Measurements from ENCODE around the gene WDPCP.
A peak's percentile ranks its signal among the peaks of the same experiment; 100 is the strongest.
"Not testable (repeated sequence)": the region's sequence is repeated elsewhere in the genome, so short reads cannot be mapped to it uniquely, and the experiment has no call there.

WDPCP gene

GRCh38 chr2:63438181-63438580, 150.1 kb downstream of the WDPCP start:
- DNase-seq, result no peak

GRCh38 chr2:63436488-63436887, 151.8 kb downstream of the WDPCP start:
- no peak for DNase-seq

- DNase-seq, result no peak
Observed at GRCh38 chr2:63435070-63435469, 153.2 kb downstream of the WDPCP start.

- no peak for DNase-seq
Observed at GRCh38 chr2:63434024-63435001, 154.0 kb downstream of the WDPCP start.

GRCh38 chr2:63432373-63432772, 155.9 kb downstream of the WDPCP start:
- no peak for DNase-seq

DNA sequence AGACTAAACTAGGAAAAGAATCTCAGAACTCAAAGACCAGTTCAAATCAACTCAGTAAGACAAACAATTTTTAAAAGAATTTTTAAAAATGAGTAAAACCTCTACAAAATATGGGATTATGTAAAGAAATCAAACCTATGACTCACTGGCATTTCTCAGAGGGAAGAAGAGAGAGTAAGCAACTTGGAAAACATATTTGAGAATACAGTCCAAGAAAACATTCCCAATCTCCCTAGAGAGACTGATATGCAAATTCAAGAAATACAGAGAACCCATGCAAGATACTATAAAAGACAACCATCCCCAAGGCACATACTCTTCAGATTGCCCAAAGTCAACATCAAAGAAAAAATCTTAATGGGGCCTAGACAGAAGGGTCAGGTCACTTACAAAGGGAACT, 162.7 kb downstream of the WDPCP start:
- DNase-seq, result no peak

DNA sequence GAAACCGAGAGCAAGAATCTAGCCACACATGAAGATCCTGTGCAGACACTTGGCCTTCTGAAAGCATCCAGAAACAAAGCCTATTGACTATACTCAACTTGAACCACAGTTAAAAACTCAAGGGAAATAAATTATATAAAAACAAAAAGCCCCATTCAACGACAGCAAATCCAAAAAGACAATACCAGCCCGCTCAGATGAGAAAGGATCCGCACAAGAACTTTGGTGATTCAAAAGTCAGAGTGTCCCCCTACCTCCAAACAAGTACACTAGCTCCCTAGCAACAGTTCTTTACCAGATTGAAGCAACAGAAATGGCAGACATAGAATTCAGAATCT, 163.2 kb downstream of the WDPCP start:
- no peak for DNase-seq

- DNase-seq, result peak; percentile 7
Observed at GRCh38 chr2:63424329-63425078, 163.8 kb downstream of the WDPCP start.

DNA sequence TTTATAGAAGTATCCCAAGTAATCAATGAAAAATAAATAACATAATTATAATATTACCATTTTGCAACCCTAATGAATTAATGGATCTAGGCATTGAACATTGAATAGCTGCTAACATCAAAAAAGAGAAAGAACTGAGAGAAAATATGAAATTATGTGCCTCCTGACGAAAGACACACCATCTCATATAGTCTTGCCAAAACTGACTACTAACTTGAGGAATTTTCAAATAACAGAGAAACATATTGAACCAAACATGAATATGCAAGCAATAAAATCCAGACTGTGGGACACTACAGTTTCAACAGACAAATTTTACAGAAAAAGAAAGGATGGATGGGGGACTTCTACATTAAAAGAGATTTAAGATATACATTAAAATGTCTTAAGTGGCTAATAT, 165.7 kb downstream of the WDPCP start:
- DNase-seq, result no peak

- no peak for DNase-seq
Observed at GRCh38 chr2:63408530-63408929, 179.7 kb downstream of the WDPCP start.

GRCh38 chr2:63406641-63407040, 181.6 kb downstream of the WDPCP start:
- no peak for DNase-seq

- DNase-seq, result no peak
Observed at GRCh38 chr2:63403820-63404219, 184.5 kb downstream of the WDPCP start.

- DNase-seq, result not testable (repeated sequence)
Observed at GRCh38 chr2:63402889-63403288, 185.4 kb downstream of the WDPCP start.

DNA sequence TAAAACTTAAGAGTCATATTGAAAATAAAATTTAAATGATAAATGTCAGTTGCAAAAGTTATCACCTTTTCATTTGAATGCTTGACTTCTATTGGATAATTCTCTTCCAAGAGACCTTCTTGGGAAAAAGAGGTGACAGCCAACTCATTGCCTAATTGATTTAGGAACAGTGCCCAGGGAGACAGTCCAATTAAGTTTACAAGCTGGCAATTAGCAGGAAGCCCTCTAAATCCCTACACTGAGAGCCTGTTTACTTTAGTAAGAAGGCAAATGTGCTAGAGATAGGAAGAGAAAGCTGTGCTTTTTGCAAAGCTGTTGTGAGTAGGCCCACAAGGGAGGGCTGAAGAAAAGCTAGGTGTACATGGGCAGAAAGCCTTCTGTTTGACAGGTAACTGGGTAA, 189.1 kb downstream of the WDPCP start:
- no peak for DNase-seq

- no peak for DNase-seq
Observed at GRCh38 chr2:63379451-63379850, 208.8 kb downstream of the WDPCP start.

GRCh38 chr2:63378589-63378988, 209.7 kb downstream of the WDPCP start:
- no peak for DNase-seq

DNA sequence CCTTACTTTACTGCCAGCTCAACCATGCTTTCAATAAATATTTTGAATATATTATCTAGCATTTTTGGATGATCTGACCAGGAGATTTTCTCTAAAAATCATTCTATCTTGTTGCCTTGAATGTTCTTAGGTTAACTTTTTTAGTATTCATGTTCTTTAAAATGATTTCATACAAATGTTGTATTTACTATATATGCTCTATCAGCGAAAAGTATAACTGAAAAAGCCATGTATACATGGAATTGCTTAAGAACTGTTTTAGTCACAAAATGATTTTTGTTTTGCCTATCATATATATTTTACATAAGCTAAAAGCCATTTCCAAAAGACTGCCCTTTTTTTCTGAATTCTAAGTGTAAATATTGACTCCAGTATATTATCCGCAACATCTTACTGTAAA, 213.9 kb downstream of the WDPCP start:
- no peak for DNase-seq

DNA sequence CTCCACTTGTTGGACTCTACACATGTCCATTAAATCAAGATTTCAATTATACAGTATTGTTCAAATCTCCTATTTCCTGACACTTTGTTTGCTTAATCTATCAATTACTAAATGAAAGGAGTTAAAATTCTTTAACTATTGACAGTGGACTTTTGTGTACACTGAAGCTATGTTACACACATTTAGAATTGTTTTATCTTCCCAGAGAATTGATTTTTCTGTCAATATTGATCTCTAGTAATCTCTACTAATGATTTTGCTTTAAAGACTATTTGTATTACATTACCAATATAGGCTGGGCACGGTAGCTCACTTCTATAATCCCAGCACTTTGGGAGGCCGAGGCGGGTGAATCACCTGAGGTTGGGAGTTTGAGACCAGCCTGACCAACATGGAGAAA, 215.7 kb downstream of the WDPCP start:
- no peak for DNase-seq

- DNase-seq, result no peak
Observed at GRCh38 chr2:63369146-63369545, 219.1 kb downstream of the WDPCP start.

- no peak for DNase-seq
Observed at GRCh38 chr2:63364866-63365265, 223.4 kb downstream of the WDPCP start.

GRCh38 chr2:63357722-63358121, 230.6 kb downstream of the WDPCP start:
- DNase-seq, result not testable (repeated sequence)

DNA sequence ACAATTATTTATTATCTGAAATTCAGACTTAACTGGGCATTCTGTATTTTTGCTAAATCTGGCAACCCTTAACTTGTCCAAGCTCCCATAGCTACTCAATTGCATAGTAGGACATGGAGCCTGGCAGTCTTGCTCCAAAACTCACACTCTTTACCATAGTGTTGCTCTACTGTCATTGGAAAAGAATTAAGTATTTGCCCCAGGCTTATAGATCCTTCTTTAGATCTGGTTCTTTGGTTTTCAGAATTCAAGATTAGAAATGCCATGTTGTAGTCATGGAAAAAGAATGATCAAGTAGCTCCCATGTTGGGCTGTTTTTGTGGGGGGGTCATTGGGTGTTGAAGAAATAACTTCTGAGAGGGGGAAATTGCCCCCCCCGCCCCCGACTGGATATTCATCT, 240.9 kb downstream of the WDPCP start:
- no peak for DNase-seq

DNA sequence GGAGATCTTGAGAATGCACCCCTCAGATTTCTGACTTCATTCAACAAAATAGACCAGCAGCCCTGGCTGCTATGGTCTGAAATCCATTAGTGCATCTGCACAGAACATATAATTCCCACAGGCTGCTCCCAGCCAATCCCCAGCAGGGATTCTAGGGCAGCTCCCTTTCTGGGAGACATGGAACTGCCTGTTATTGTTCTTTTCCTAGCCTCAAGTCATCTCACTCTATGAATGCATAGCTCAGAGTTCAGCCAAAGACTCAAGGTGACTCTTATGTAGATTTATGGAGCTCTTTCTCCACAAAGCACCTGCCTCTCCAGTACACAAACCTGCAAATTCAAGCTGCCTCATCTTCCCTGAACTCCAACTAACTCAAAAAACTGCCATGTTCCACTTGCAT, 241.9 kb downstream of the WDPCP start:
- no peak for DNase-seq

- no peak for DNase-seq
Observed at GRCh38 chr2:63345285-63345633, 243.0 kb downstream of the WDPCP start.
